Vagina (tissue), 2 donors: ENCODE measurements around the gene ATP5IF1.

ENCODE experiments used
- POLR2A ChIP-seq, 2 donors: fragments of 450-650 bp; IDR thresholded peaks; one replicate each; pipeline ENCODE4 v1.6.1; 2017; ENCODE audit warnings: antibody characterized with exemption in 2 of 2, mild to moderate bottlenecking in 2 of 2, moderate library complexity in 2 of 2
- POLR2AphosphoS5 ChIP-seq, 2 donors: sonication (generic); formaldehyde crosslinking; IDR thresholded peaks; one replicate each; pipeline ENCODE4 v1.9.0; 2017; ENCODE audit warnings: antibody characterized with exemption in 2 of 2, mild to moderate bottlenecking in 2 of 2, low read depth in 1 of 2; ENCODE audit not compliant: insufficient read depth in 1 of 2
- TF ChIP-seq, protein P1 (sequence below), 3 experiments: fragments of 450-650 bp in 2 of 3; fragments of 200-600 bp in 1 of 3; sonication (generic) in 1 of 3; IDR thresholded peaks; one replicate each; pipeline ENCODE4 v1.5.1; 2017 to 2019; ENCODE audit warnings: antibody characterized with exemption in 3 of 3, mild to moderate bottlenecking in 2 of 3, moderate library complexity in 2 of 3

GRCh38 chr1:28229089-28229488 is 6.8 kb upstream of the ATP5IF1 start:
- no peak for TF ChIP-seq POLR2A (IDR thresholded peaks at IDR 0.05)
- TF ChIP-seq, protein P1, sequence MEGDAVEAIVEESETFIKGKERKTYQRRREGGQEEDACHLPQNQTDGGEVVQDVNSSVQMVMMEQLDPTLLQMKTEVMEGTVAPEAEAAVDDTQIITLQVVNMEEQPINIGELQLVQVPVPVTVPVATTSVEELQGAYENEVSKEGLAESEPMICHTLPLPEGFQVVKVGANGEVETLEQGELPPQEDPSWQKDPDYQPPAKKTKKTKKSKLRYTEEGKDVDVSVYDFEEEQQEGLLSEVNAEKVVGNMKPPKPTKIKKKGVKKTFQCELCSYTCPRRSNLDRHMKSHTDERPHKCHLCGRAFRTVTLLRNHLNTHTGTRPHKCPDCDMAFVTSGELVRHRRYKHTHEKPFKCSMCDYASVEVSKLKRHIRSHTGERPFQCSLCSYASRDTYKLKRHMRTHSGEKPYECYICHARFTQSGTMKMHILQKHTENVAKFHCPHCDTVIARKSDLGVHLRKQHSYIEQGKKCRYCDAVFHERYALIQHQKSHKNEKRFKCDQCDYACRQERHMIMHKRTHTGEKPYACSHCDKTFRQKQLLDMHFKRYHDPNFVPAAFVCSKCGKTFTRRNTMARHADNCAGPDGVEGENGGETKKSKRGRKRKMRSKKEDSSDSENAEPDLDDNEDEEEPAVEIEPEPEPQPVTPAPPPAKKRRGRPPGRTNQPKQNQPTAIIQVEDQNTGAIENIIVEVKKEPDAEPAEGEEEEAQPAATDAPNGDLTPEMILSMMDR (IDR thresholded peaks at IDR 0.05): no peak
- TF ChIP-seq POLR2AphosphoS5 (IDR thresholded peaks at IDR 0.05; ENCODE audit: insufficient read depth in 1 of 2, low read depth in 1 of 2): no peak
